HepG2 (cell line): ENCODE results near the gene PDE4C. TPM values are rescaled to one million over a fixed set of nuclear protein-coding genes. Genes with fewer than 3 reads are reported as not detected.

Experiments used
- ATAC-seq: fragments of 200-7000 bp; cut with Tn5 transposase; 3 replicates; pipeline ENCODE4 v1.9.1; 2020; ENCODE audit warnings: mild to moderate bottlenecking, moderate library complexity
- BruUV-seq: library from RNA; stranded (reverse); fragments of 400-500 nt; replicated peaks from 2 replicates; lab custom pipeline; 2021; lab: Mats Ljungman, UMichigan
- CTCF ChIA-PET: fragments of 300-600 bp; formaldehyde crosslinking; extraction: SDS; loops from one replicate; lab custom pipeline; 2021; ENCODE audit warnings: low total read pairs, inconsistent platforms, low intra/inter-chr PET ratio; lab: Yijun Ruan, JAX
- POLR2A ChIA-PET: fragments of 350-600 bp; sonication (Branson Sonifier 250); formaldehyde crosslinking; loops from one replicate; lab custom pipeline; 2020; ENCODE audit warnings: antibody characterized with exemption, inconsistent platforms; lab: Yijun Ruan, JAX
- DNase-seq: peaks from one replicate; pipeline ENCODE4 v3.0.0-alpha.2; 2015; ENCODE audit warnings: low spot score
- FAIRE-seq: peaks from 3 replicates; lab custom pipeline; 2011; peaks lifted over from hg19 to GRCh38; lab: Jason Lieb, UNC
- H2AFZ ChIP-seq: one replicate; pipeline ENCODE4 v1.6.1; 2011; ENCODE audit warnings: low read length, inconsistent platforms
- H3K27ac ChIP-seq: fragments of 300-600 bp; 3 replicates; pipeline ENCODE4 v1.8.0; 2011; ENCODE audit warnings: mixed run types, mild to moderate bottlenecking, mixed read lengths, low read length, inconsistent platforms; ENCODE audit not compliant: insufficient read depth; ENCODE audit errors: extremely low read length
- H3K27me3 ChIP-seq, 2 experiments: fragments of 200-600 bp in 1 of 2; 2 replicates in 1 of 2; 3 replicates in 1 of 2; pipeline versions ENCODE4 v1.6.0 to v1.8.0; 2011; ENCODE audit warnings: low read length in 2 of 2, mild to moderate bottlenecking in 2 of 2, moderate library complexity in 2 of 2, inconsistent platforms in 1 of 2; ENCODE audit not compliant: insufficient read depth in 2 of 2, control insufficient read depth in 1 of 2
- H3K36me3 ChIP-seq, 2 experiments: fragments of 200-600 bp in 1 of 2; replicated peaks in 1 of 2; 2 replicates in 1 of 2; 3 replicates in 1 of 2; pipeline versions ENCODE4 v1.5.1 to v1.8.0; 2011; ENCODE audit warnings: low read length in 2 of 2, inconsistent platforms in 1 of 2; ENCODE audit not compliant: insufficient read depth in 2 of 2, control insufficient read depth in 1 of 2
- H3K4me1 ChIP-seq: 2 replicates; pipeline ENCODE4 v1.5.1; 2012; ENCODE audit warnings: low read length, inconsistent platforms; ENCODE audit not compliant: insufficient read depth
- H3K4me2 ChIP-seq: 2 replicates; pipeline ENCODE4 v1.6.0; 2011; ENCODE audit warnings: low read depth, low read length, inconsistent platforms
- H3K4me3 ChIP-seq, 3 experiments: fragments of 200-600 bp in 1 of 3; sonication (generic), shearing (Covaris generic) in 1 of 3; replicated peaks in 1 of 3; 2 replicates each; pipeline ENCODE4 v1.5.1; 2011 to 2016; ENCODE audit warnings: low read length in 3 of 3, inconsistent platforms in 2 of 3, low read depth in 2 of 3, mild to moderate bottlenecking in 2 of 3, control low read depth in 1 of 3, mixed read lengths in 1 of 3; ENCODE audit not compliant: insufficient read depth in 1 of 3
- H3K79me2 ChIP-seq: one replicate; pipeline ENCODE4 v1.6.1; 2011; ENCODE audit warnings: low read length, inconsistent platforms; ENCODE audit not compliant: insufficient read depth
- H3K9ac ChIP-seq: 2 replicates; pipeline ENCODE4 v1.6.0; 2011; ENCODE audit warnings: mild to moderate bottlenecking, low read depth, low read length, inconsistent platforms; ENCODE audit not compliant: insufficient read depth
- H3K9me3 ChIP-seq: 2 replicates; pipeline ENCODE4 v1.5.1; 2012; ENCODE audit warnings: mild to moderate bottlenecking, low read length
- H4K20me1 ChIP-seq: 2 replicates; pipeline ENCODE4 v1.6.0; 2011; ENCODE audit warnings: inconsistent platforms, mild to moderate bottlenecking, low read length, moderate library complexity; ENCODE audit not compliant: insufficient read depth
- GATA4 ChIP-seq: sonication (generic); IDR thresholded peaks from 2 replicates; pipeline ENCODE4 v1.6.1; 2016; ENCODE audit warnings: antibody characterized with exemption, low read depth, borderline replicate concordance
- HOXA3 ChIP-seq: sonication (generic); formaldehyde crosslinking; IDR thresholded peaks from 2 replicates; pipeline ENCODE4 v1.5.0; 2020; ENCODE audit warnings: missing genetic modification reagents
- HOXD1 ChIP-seq: sonication (generic); formaldehyde crosslinking; IDR thresholded peaks from 2 replicates; pipeline ENCODE4 v1.5.0; 2020; ENCODE audit warnings: missing genetic modification reagents
- KDM3A ChIP-seq: IDR thresholded peaks from 2 replicates; pipeline ENCODE4 v1.6.1; 2018; ENCODE audit warnings: low read depth, missing compliant biosample characterization
- NCOA1 ChIP-seq: sonication (generic); formaldehyde crosslinking; IDR thresholded peaks from 2 replicates; pipeline ENCODE4 v1.9.0; 2021; ENCODE audit warnings: missing genetic modification reagents
- POGZ ChIP-seq: sonication (generic); formaldehyde crosslinking; IDR thresholded peaks from 2 replicates; pipeline ENCODE4 v1.4.0; 2020; ENCODE audit warnings: mild to moderate bottlenecking, missing genetic modification reagents
- RFX5 ChIP-seq: IDR thresholded peaks from 2 replicates; pipeline ENCODE4 v1.6.1; 2011; ENCODE audit warnings: low read depth, low read length, improper control_type of control experiment
- STAT5B ChIP-seq: sonication (generic); formaldehyde crosslinking; IDR thresholded peaks from 2 replicates; pipeline ENCODE4 v1.4.0; 2020; ENCODE audit warnings: missing genetic modification reagents
- ZNF121 ChIP-seq: sonication (generic); formaldehyde crosslinking; IDR thresholded peaks from 2 replicates; pipeline ENCODE4 v1.5.0; 2020; ENCODE audit warnings: mild to moderate bottlenecking, missing genetic modification reagents
- ZNF263 ChIP-seq: sonication (generic); formaldehyde crosslinking; IDR thresholded peaks from 2 replicates; pipeline ENCODE4 v1.4.0; 2020; ENCODE audit warnings: missing genetic modification reagents
- ZNF746 ChIP-seq: sonication (generic); formaldehyde crosslinking; IDR thresholded peaks from 2 replicates; pipeline ENCODE4 v1.8.0; 2022; ENCODE audit warnings: mild to moderate bottlenecking, missing genetic modification reagents
- ZNF766 ChIP-seq: sonication (generic); formaldehyde crosslinking; IDR thresholded peaks from 2 replicates; pipeline ENCODE4 v1.5.0; 2020; ENCODE audit warnings: missing genetic modification reagents, borderline replicate concordance
- ZNF879 ChIP-seq: sonication (generic); formaldehyde crosslinking; IDR thresholded peaks from 2 replicates; pipeline ENCODE4 v1.8.1; 2023; ENCODE audit warnings: missing genetic modification reagents
- WGBS: methylation state at CpG from one replicate; pipeline ENCODE4 v1.1.6; 2017; ENCODE audit warnings: low lambda C conversion rate; 5-methylcytosine and 5-hydroxymethylcytosine counted together
- in situ Hi-C: cut with HindIII; loops from 2 replicates; pipeline ENCODE4 v1.10.0; 2017; ENCODE audit warnings: low pct_unique_long_range_greater_than_20kb; ENCODE audit not compliant: extremely low pct_ligation_motif_present
- intact Hi-C: fragments of 100-400 bp; cut with micrococcal nuclease; formaldehyde crosslinking; loops from one replicate; pipeline ENCODE4 v1.10.0; 2022; ENCODE audit not compliant: unreplicated experiment
- polyA plus RNA-seq, 8 experiments: library from polyadenylated mRNA; depleted of rRNA in 3 of 8; stranded (reverse) in 7 of 8; unstranded in 1 of 8; fragments of >200 nt; fragmentation: Illumina TruSeq in 4 of 8; extraction: Trizol in 4 of 8; gene quantifications; 2 replicates each; pipeline versions ENCODE4 v1.2.1 to v1.2.3, GENCODE V29; 2011 to 2016; ENCODE audit warnings: low read depth in 4 of 8, missing spikeins in 1 of 8, mixed read lengths in 1 of 8; ENCODE audit not compliant: insufficient read depth in 1 of 8
- total RNA-seq, 5 experiments: library from RNA; depleted of rRNA; stranded (reverse); fragments of >200 nt; fragmentation: Illumina TruSeq; extraction: Trizol; gene quantifications; 2 replicates each; pipeline ENCODE4 v1.2.3, GENCODE V29; 2016; ENCODE audit warnings: low read depth in 1 of 5
- TF ChIP-seq, protein P1 (sequence below): sonication (generic); formaldehyde crosslinking; IDR thresholded peaks from 2 replicates; pipeline ENCODE4 v1.4.0; 2020; ENCODE audit warnings: missing genetic modification reagents
- TF ChIP-seq, protein P2 (sequence below): sonication (generic); formaldehyde crosslinking; IDR thresholded peaks from 2 replicates; pipeline ENCODE4 v1.5.0; 2020; ENCODE audit warnings: missing genetic modification reagents

Gene PDE4C
- total and polyA plus RNA-seq, 2 of the 13 experiments (the other 11 are each of a cell fraction or from before 2014, with no cell fraction given), result 1.4 to 14.0 TPM

DNA sequence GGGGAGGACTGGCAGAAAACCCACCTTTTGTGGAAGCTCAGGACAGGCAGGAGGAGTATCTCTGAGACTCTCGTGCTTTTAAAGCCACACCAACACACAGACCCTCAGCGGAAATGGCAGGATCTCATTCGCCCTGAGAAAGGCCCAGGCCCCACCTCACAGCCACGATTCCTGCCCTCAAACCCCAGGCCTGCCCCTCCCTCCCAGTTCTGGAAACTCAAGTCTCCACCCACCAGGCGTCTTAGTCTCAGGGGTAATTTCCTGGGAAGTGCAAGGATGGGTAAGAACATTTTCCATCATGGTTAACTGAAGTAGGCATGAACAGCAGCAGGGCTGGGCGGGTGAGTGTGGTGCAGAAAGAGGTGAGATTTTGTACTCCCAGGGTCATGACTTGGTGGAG lies 8.0 kb upstream of the PDE4C start:
- Histone ChIP-seq H2AFZ (no peak overlapping the region), H3K4me3 (no peak overlapping the region), H3K27me3 (peaks cover 0 to 4% of the 10 kb centered on the region in 2 experiments; a peak in 2 of 5 replicates), H3K79me2 (no peaks in the 10 kb centered on the region), H3K9ac (no peak overlapping the region), H3K4me1 (peaks cover 20% of the 10 kb centered on the region), H3K4me2 (no peak overlapping the region), H3K27ac (no peak overlapping the region), H3K36me3 (no peaks in the 10 kb centered on the region), H4K20me1 (no peaks in the 10 kb centered on the region; the same call in 1 of the 2 replicates), H3K9me3 (no peaks in the 10 kb centered on the region)
- CTCF ChIA-PET, result no interaction called here
- intact Hi-C loops, result no loop called here
- FAIRE-seq (no peak), ATAC-seq (no peak), DNase-seq (no peak)
- 9% methylated on average over 4 of the region's 6 CpGs for WGBS
- no peak for TF ChIP-seq KDM3A (CRISPR knock-in tag)
- no peak for TF ChIP-seq ZNF121
- TF ChIP-seq ZNF263 (CRISPR knock-in tag), result no peak
- TF ChIP-seq, protein P1, sequence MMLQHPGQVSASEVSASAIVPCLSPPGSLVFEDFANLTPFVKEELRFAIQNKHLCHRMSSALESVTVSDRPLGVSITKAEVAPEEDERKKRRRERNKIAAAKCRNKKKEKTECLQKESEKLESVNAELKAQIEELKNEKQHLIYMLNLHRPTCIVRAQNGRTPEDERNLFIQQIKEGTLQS, result no peak
- no peak for TF ChIP-seq ZNF746 (CRISPR knock-in tag)
- TF ChIP-seq, protein P2, sequence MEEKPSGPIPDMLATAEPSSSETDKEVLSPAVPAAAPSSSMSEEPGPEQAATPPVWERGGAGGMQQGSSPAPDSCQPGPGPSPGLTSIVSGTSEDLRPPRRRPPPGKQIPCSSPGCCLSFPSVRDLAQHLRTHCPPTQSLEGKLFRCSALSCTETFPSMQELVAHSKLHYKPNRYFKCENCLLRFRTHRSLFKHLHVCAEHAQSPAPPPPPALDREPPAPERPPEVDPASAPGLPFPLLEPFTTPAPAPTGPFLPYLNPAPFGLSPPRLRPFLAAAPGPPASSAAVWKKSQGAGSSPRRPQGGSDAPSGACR (CRISPR knock-in tag), result no peak
- in situ Hi-C loops, result no loop called here
- BruUV-seq, result no TSS peak
- POLR2A ChIA-PET, result no interaction called here

DNA sequence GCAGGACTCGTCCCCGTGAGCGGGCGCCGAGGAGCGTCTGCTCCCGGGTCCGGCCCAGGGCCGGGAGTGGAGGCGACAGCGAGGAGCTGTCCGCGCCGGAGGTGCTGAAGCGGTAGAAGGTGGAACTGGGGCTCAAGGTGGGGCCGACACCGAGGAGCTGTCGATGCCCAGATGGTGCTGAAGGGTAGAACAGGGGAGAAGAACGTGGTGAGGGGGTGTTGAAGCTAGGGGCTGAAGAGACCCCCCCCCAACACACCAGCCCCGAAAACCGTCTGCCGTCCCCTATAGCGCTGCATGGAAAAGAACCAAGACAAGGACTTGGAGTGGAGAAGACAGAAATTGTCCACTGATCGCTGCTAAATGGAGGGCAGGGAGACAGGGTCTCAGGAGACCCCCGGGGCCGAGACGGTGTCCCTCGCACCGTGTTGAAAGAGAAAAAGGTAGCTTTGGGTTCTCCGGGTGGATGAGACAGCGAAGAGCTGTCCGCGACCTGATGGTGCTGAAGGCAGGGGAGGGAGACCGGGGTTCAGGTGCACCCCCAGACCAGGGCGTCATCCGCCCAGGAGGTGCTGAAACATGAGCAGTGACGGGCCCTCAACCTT lies 7.1 kb upstream of the PDE4C start:
- ATAC-seq (peak; percentile 84), FAIRE-seq (no peak), DNase-seq (peak; percentile 39)
- Histone ChIP-seq H3K4me3 (no peak overlapping the region; a peak in 1 of 6 replicates), H3K9me3 (no peaks in the 10 kb centered on the region), H3K27me3 (peaks cover 0 to 4% of the 10 kb centered on the region in 2 experiments; a peak in 2 of 5 replicates), H4K20me1 (no peaks in the 10 kb centered on the region; the same call in 1 of the 2 replicates), H2AFZ (no peak overlapping the region), H3K4me2 (peak overlapping the region; percentile 12; the same call in 1 of the 2 replicates), H3K36me3 (no peaks in the 10 kb centered on the region), H3K9ac (no peak overlapping the region), H3K79me2 (no peaks in the 10 kb centered on the region), H3K27ac (no peak overlapping the region), H3K4me1 (peaks cover 20% of the 10 kb centered on the region)
- no TSS peak for BruUV-seq
- intact Hi-C loops, result no loop called here
- WGBS, result 25% methylated on average over 34 of the region's 37 CpGs
- CTCF ChIA-PET, result interaction anchor here (0.9 kb wide), 1 partner anchor 120 kb away, joined by 3 read pairs; no protein-coding TSS in a partner anchor
- in situ Hi-C loops, result no loop called here
- POLR2A ChIA-PET, result interaction anchor here (0.6 to 1.3 kb wide), 3 partner anchors 9 to 49 kb away, joined by 3 to 5 read pairs (median 3); partner anchors contain the start of gene MPV17L2
- TF ChIP-seq ZNF766 (CRISPR knock-in tag) (0 out of 2 replicates have a peak, but pooled peaks have one; percentile 63), GATA4 (no peak), NCOA1 (CRISPR knock-in tag) (peak; percentile 88; the same call in 1 of the 2 replicates), POGZ (CRISPR knock-in tag) (no peak), STAT5B (CRISPR knock-in tag) (peak; percentile 95), HOXD1 (CRISPR knock-in tag) (peak; percentile 86), RFX5 (no peak), ZNF879 (peak; percentile 94; the same call in 1 of the 2 replicates), HOXA3 (peak; percentile 62)
